IMR-90 (cell line): Measurements from ENCODE around the gene APCDD1L.

Experiments
- BHLHE40 ChIP-seq: fragments of 150-350 bp; IDR thresholded peaks from 2 replicates; pipeline ENCODE4 v1.6.1; 2016; ENCODE audit warnings: mild to moderate bottlenecking, low read depth, low read length
- CEBPB ChIP-seq: IDR thresholded peaks from 2 replicates; pipeline ENCODE4 v1.6.1; 2012; ENCODE audit warnings: low read depth, low read length, improper control_type of control experiment
- CTCF ChIP-seq: conservative IDR thresholded peaks from 2 replicates; pipeline ENCODE4 v1.5.1; 2012; ENCODE audit warnings: mild to moderate bottlenecking, low read depth, low read length, improper control_type of control experiment
- POLR2A ChIP-seq: IDR thresholded peaks from 2 replicates; pipeline ENCODE4 v1.6.1; 2012; ENCODE audit warnings: mild to moderate bottlenecking, low read depth, low read length
- RFX5 ChIP-seq: IDR thresholded peaks from 2 replicates; pipeline ENCODE4 v1.8.0; 2012; ENCODE audit warnings: low read depth, mild to moderate bottlenecking, low read length, moderate library complexity
- SMC3 ChIP-seq: fragments of 150-350 bp; IDR thresholded peaks from 2 replicates; pipeline ENCODE4 v1.6.1; 2016; ENCODE audit warnings: low read depth, mild to moderate bottlenecking, antibody characterized with exemption, low read length, moderate library complexity
- USF2 ChIP-seq: fragments of 150-350 bp; IDR thresholded peaks from 2 replicates; pipeline ENCODE4 v1.6.1; 2017; ENCODE audit warnings: mild to moderate bottlenecking, antibody characterized with exemption, low read length, low read depth

- TF ChIP-seq CTCF (no peak), POLR2A (no peak), BHLHE40 (0 out of 2 replicates have a peak, but pooled peaks have one; percentile 22), RFX5 (no peak), USF2 (no peak), SMC3 (no peak; the same call in 1 of the 2 replicates), CEBPB (peak; percentile 51)
Observed at GRCh38 chr20:58511364-58511763, 3.8 kb downstream of the APCDD1L start.
